ENCODE results near the gene MTRF1L. TPM values are rescaled to one million over a fixed set of nuclear protein-coding genes. Genes with fewer than 3 reads are reported as not detected.

Gene MTRF1L
- total and polyA plus RNA-seq, 2 donors (not counting 1 experiment from before 2014, with no cell fraction given), result 9.8 to 24.0 TPM

DNA sequence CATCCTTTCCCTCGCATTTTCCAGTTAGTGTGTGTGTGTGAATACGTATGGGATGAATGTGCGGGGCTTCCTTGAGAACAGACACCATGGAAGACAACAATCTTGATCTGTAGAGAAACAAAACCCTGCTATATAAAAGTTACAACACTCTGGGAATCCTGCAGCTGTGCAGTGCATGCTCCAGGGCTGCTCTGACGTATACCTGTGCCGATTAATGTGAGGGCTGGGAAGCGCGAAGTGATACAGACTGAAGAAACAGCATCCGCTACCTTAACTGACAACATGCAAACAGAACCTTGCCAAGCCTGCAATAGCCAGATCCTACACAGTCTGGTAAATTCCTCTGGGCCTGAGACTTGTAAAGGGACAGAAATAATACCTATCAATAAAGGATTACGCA lies 31.6 kb upstream of the MTRF1L start:
- no peaks in the 10 kb centered on the region for H3K9me3 Mint-ChIP-seq (ENCODE audit: insufficient read depth)
- no peak overlapping the region for H3K4me3 Mint-ChIP-seq
- no peak overlapping the region for H3K4me3 ChIP-seq (ENCODE audit: control extremely low read depth in 1 of 5, extremely low read depth in 1 of 5, insufficient read depth in 1 of 5, low read depth in 2 of 5, low read length in 4 of 5)
- H3K79me2 ChIP-seq (ENCODE audit: control insufficient read depth, insufficient read depth, low read length), result no peaks in the 10 kb centered on the region
- no peaks in the 10 kb centered on the region for H3K4me1 ChIP-seq (ENCODE audit: control insufficient read depth in 2 of 2, insufficient read depth in 2 of 2, low read length in 2 of 2)
- TF ChIP-seq EZH2 (IDR thresholded peaks at IDR 0.05; ENCODE audit: borderline replicate concordance, insufficient read depth, low read depth, low read length, poor library complexity, severe bottlenecking), result no peak
- TF ChIP-seq, protein P1, sequence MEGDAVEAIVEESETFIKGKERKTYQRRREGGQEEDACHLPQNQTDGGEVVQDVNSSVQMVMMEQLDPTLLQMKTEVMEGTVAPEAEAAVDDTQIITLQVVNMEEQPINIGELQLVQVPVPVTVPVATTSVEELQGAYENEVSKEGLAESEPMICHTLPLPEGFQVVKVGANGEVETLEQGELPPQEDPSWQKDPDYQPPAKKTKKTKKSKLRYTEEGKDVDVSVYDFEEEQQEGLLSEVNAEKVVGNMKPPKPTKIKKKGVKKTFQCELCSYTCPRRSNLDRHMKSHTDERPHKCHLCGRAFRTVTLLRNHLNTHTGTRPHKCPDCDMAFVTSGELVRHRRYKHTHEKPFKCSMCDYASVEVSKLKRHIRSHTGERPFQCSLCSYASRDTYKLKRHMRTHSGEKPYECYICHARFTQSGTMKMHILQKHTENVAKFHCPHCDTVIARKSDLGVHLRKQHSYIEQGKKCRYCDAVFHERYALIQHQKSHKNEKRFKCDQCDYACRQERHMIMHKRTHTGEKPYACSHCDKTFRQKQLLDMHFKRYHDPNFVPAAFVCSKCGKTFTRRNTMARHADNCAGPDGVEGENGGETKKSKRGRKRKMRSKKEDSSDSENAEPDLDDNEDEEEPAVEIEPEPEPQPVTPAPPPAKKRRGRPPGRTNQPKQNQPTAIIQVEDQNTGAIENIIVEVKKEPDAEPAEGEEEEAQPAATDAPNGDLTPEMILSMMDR (IDR thresholded peaks at IDR 0.05), result no peak
- H2AFZ ChIP-seq (ENCODE audit: insufficient read depth, low read depth, low read length, poor library complexity, severe bottlenecking), result no peak overlapping the region
- POLR2A ChIA-PET, result no interaction called here
- no peaks in the 10 kb centered on the region for H3K27me3 ChIP-seq (replicated peaks in 1 of 4; ENCODE audit: control extremely low read depth in 1 of 4, control insufficient read depth in 3 of 4, insufficient read depth in 4 of 4, low read length in 3 of 4)
- CTCF ChIA-PET, result no interaction called here
- no peak for ATAC-seq (ENCODE audit: low read depth)
- no peaks in the 10 kb centered on the region for H3K9me3 ChIP-seq (ENCODE audit: control extremely low read depth in 1 of 3, control insufficient read depth in 2 of 3, insufficient read depth in 1 of 3, low read length in 2 of 3)
- H4K20me1 ChIP-seq (ENCODE audit: control insufficient read depth, insufficient read depth, low read length, poor library complexity, severe bottlenecking), result no peaks in the 10 kb centered on the region
- no peak overlapping the region for H3K4me2 ChIP-seq (replicated peaks; ENCODE audit: low read depth, low read length, poor library complexity, severe bottlenecking)
- H3K27me3 Mint-ChIP-seq, result peaks cover 12% of the 10 kb centered on the region
- intact Hi-C loops (cut with micrococcal nuclease), result no loop called here
- H3K9ac ChIP-seq (ENCODE audit: low read length), result no peak overlapping the region
- H3K36me3 ChIP-seq (replicated peaks in 1 of 2; ENCODE audit: control extremely low read depth in 1 of 2, control insufficient read depth in 1 of 2, extremely low read depth in 1 of 2, insufficient read depth in 2 of 2, low read length in 1 of 2), result no peaks in the 10 kb centered on the region
- no peaks in the 10 kb centered on the region for H3K4me1 Mint-ChIP-seq
- no peak overlapping the region for H3K27ac Mint-ChIP-seq
- no peak for DNase-seq
- no CpG with 5 or more reads among the region's 9 CpGs for WGBS (ENCODE audit: insufficient coverage)
- H3K27ac ChIP-seq (ENCODE audit: low read length in 2 of 2), result no peak overlapping the region

DNA sequence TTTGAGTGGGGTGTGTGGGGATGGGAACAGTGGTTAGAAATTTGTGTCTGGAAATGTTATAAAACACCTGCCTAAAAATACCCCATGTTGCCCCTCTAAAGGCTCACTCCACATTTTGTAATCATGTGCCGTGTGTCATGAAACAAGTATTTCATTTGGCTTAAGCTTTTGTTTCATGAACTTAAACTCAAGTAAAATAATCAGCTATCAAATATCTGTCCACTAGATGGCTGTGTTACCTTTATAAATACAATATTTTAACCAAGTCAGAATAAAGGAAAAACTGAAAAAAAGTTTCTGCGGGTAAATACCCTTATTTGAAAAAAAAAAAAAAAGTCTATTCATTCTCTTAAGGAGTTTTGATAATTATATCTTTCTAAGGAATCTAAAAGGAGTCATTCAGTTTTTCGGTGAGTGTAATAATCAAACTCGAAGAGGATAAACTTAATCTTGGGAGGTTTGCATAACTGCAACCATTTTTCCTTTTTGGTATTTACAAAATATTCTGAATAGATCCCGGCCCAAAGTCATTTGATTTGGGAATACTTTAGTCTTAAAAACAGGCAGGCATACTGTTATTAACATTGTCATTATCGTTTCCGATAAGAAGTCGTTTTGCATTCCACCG lies 29.9 kb upstream of the MTRF1L start:
- Histone ChIP-seq H3K9me3 (ENCODE audit: control extremely low read depth in 1 of 3, control insufficient read depth in 2 of 3, insufficient read depth in 1 of 3, low read length in 2 of 3) (no peaks in the 10 kb centered on the region), H3K4me2 (replicated peaks; ENCODE audit: low read depth, low read length, poor library complexity, severe bottlenecking) (no peak overlapping the region), H4K20me1 (ENCODE audit: control insufficient read depth, insufficient read depth, low read length, poor library complexity, severe bottlenecking) (no peaks in the 10 kb centered on the region), H3K4me3 (ENCODE audit: control extremely low read depth in 1 of 5, extremely low read depth in 1 of 5, insufficient read depth in 1 of 5, low read depth in 2 of 5, low read length in 4 of 5) (no peak overlapping the region), H3K9ac (ENCODE audit: low read length) (no peak overlapping the region), H3K79me2 (ENCODE audit: control insufficient read depth, insufficient read depth, low read length) (no peaks in the 10 kb centered on the region), H3K4me1 (ENCODE audit: control insufficient read depth in 2 of 2, insufficient read depth in 2 of 2, low read length in 2 of 2) (no peaks in the 10 kb centered on the region), H3K27ac (ENCODE audit: low read length in 2 of 2) (no peak overlapping the region), H2AFZ (ENCODE audit: insufficient read depth, low read depth, low read length, poor library complexity, severe bottlenecking) (no peak overlapping the region), H3K27me3 (replicated peaks in 1 of 4; ENCODE audit: control extremely low read depth in 1 of 4, control insufficient read depth in 3 of 4, insufficient read depth in 4 of 4, low read length in 3 of 4) (no peaks in the 10 kb centered on the region), H3K36me3 (replicated peaks in 1 of 2; ENCODE audit: control extremely low read depth in 1 of 2, control insufficient read depth in 1 of 2, extremely low read depth in 1 of 2, insufficient read depth in 2 of 2, low read length in 1 of 2) (no peaks in the 10 kb centered on the region)
- Mint-ChIP-seq H3K4me3 (no peak overlapping the region), H3K27ac (no peak overlapping the region), H3K27me3 (peaks cover 18% of the 10 kb centered on the region), H3K9me3 (ENCODE audit: insufficient read depth) (no peaks in the 10 kb centered on the region), H3K4me1 (no peaks in the 10 kb centered on the region)
- POLR2A ChIA-PET, result no interaction called here
- CTCF ChIA-PET, result no interaction called here
- no CpG with 5 or more reads among the region's 9 CpGs for WGBS (ENCODE audit: insufficient coverage)
- intact Hi-C loops (cut with micrococcal nuclease), result no loop called here
- ATAC-seq (ENCODE audit: low read depth), result no peak
- no peak for DNase-seq
- TF ChIP-seq, protein P1 (IDR thresholded peaks at IDR 0.05), result no peak
- no peak for TF ChIP-seq EZH2 (IDR thresholded peaks at IDR 0.05; ENCODE audit: borderline replicate concordance, insufficient read depth, low read depth, low read length, poor library complexity, severe bottlenecking)

Measured in B cell (primary cell).